B cell (primary cell): ENCODE measurements around the gene PARD3B. TPM values are rescaled to one million over a fixed set of nuclear protein-coding genes. Genes with fewer than 3 reads are reported as not detected.

Experiments
- ATAC-seq: fragments of 200-7000 bp; cut with Tn5 transposase; one replicate; pipeline ENCODE4 v1.10.0; 2021; ENCODE audit warnings: low read depth, mild to moderate bottlenecking, moderate number of reproducible peaks, moderate library complexity
- CTCF ChIA-PET: fragments of 350-600 bp; sonication (Branson Sonifier 250); formaldehyde crosslinking; loops from one replicate; lab custom pipeline; 2021; ENCODE audit warnings: antibody characterized with exemption, inconsistent platforms; lab: Charles Lee
- POLR2A ChIA-PET: fragments of 350-600 bp; sonication (Branson Sonifier 250); formaldehyde crosslinking; loops from one replicate; lab custom pipeline; 2021; ENCODE audit warnings: antibody characterized with exemption; lab: Charles Lee
- DNase-seq: peaks from one replicate; pipeline ENCODE4 v3.0.0; 2013
- H2AFZ ChIP-seq: 2 replicates; pipeline ENCODE4 v1.6.1; 2012; ENCODE audit warnings: mild to moderate bottlenecking, low read depth, low read length; ENCODE audit not compliant: insufficient read depth, poor library complexity, severe bottlenecking
- H3K27ac ChIP-seq, 2 donors: 1 replicate in 1 of 2; 2 replicates in 1 of 2; pipeline ENCODE4 v1.5.1; 2012 to 2013; ENCODE audit warnings: low read length in 2 of 2, mild to moderate bottlenecking in 2 of 2, moderate library complexity in 1 of 2
- H3K27me3 ChIP-seq, 4 experiments: fragments of 200-600 bp in 1 of 4; sonication (generic) in 1 of 4; replicated peaks in 1 of 4; 1 replicate in 2 of 4; 2 replicates in 2 of 4; pipeline versions ENCODE4 v1.6.1 to v1.7.0; 2013 to 2016; ENCODE audit warnings: low read length in 3 of 4, mild to moderate bottlenecking in 2 of 4, mixed read lengths in 1 of 4, moderate library complexity in 1 of 4; ENCODE audit not compliant: insufficient read depth in 4 of 4, control insufficient read depth in 3 of 4; ENCODE audit errors: control extremely low read depth in 1 of 4
- H3K36me3 ChIP-seq, 2 experiments: replicated peaks in 1 of 2; 1 replicate in 1 of 2; 2 replicates in 1 of 2; pipeline versions ENCODE4 v1.6.1 to v1.7.1; 2013; ENCODE audit warnings: low read length in 1 of 2; ENCODE audit not compliant: insufficient read depth in 2 of 2, control insufficient read depth in 1 of 2; ENCODE audit errors: control extremely low read depth in 1 of 2, extremely low read depth in 1 of 2
- H3K4me1 ChIP-seq, 2 donors: fragments of 200-600 bp in 1 of 2; sonication (generic) in 1 of 2; 1 replicate in 1 of 2; 2 replicates in 1 of 2; pipeline versions ENCODE4 v1.5.1 to v1.6.1; 2013 to 2017; ENCODE audit warnings: low read length in 2 of 2; ENCODE audit not compliant: control insufficient read depth in 2 of 2, insufficient read depth in 2 of 2
- H3K4me2 ChIP-seq: replicated peaks from 2 replicates; pipeline ENCODE3; 2012; ENCODE audit warnings: mild to moderate bottlenecking, low read depth, low read length; ENCODE audit not compliant: poor library complexity, severe bottlenecking
- H3K4me3 ChIP-seq, 5 experiments: fragments of 200-600 bp in 1 of 5; sonication (generic) in 1 of 5; 1 replicate in 3 of 5; 2 replicates in 2 of 5; pipeline versions ENCODE4 v1.5.1 to v1.7.0; 2011 to 2016; ENCODE audit warnings: low read length in 4 of 5, mild to moderate bottlenecking in 4 of 5, low read depth in 2 of 5, control low read depth in 1 of 5, moderate library complexity in 1 of 5; ENCODE audit not compliant: insufficient read depth in 1 of 5; ENCODE audit errors: control extremely low read depth in 1 of 5, extremely low read depth in 1 of 5
- H3K79me2 ChIP-seq: fragments of 200-600 bp; sonication (generic); one replicate; pipeline ENCODE4 v1.6.0; 2016; ENCODE audit warnings: low read length; ENCODE audit not compliant: control insufficient read depth, insufficient read depth
- H3K9ac ChIP-seq: fragments of 200-600 bp; sonication (generic); 2 replicates; pipeline ENCODE4 v1.6.1; 2017; ENCODE audit warnings: mild to moderate bottlenecking, low read length, moderate library complexity
- H3K9me3 ChIP-seq, 3 donors: one replicate each; pipeline versions ENCODE4 v1.6.1 to v1.7.1; 2013; ENCODE audit warnings: low read length in 2 of 3; ENCODE audit not compliant: control insufficient read depth in 2 of 3, insufficient read depth in 1 of 3; ENCODE audit errors: control extremely low read depth in 1 of 3
- H4K20me1 ChIP-seq: 2 replicates; pipeline ENCODE4 v1.6.0; 2012; ENCODE audit warnings: mild to moderate bottlenecking, low read length; ENCODE audit not compliant: insufficient read depth, control insufficient read depth, poor library complexity, severe bottlenecking
- H3K27ac Mint-ChIP-seq: one replicate; pipeline ENCODE4 v1.8.0; 2021; ENCODE audit warnings: mixed read lengths
- H3K27me3 Mint-ChIP-seq: one replicate; pipeline ENCODE4 v1.8.0; 2021; ENCODE audit warnings: mixed read lengths
- H3K4me1 Mint-ChIP-seq: one replicate; pipeline ENCODE4 v1.8.0; 2021; ENCODE audit warnings: mixed read lengths
- H3K4me3 Mint-ChIP-seq: one replicate; pipeline ENCODE4 v1.8.0; 2021; ENCODE audit warnings: mixed read lengths
- H3K9me3 Mint-ChIP-seq: one replicate; pipeline ENCODE4 v1.8.0; 2022; ENCODE audit warnings: mixed read lengths; ENCODE audit not compliant: insufficient read depth
- EZH2 ChIP-seq: IDR thresholded peaks from 2 replicates; pipeline ENCODE4 v1.6.1; 2012; ENCODE audit warnings: borderline replicate concordance, low read depth, mild to moderate bottlenecking, moderate library complexity, low read length; ENCODE audit not compliant: insufficient read depth, poor library complexity, severe bottlenecking
- WGBS: methylation state at CpG from one replicate; pipeline ENCODE4 v1.1.5; 2013; ENCODE audit warnings: missing lambda C conversion rate; ENCODE audit not compliant: insufficient coverage; 5-methylcytosine and 5-hydroxymethylcytosine counted together
- intact Hi-C: fragments of 100-400 bp; cut with micrococcal nuclease; formaldehyde crosslinking; loops from one replicate; pipeline ENCODE4 v1.10.0; 2022
- polyA plus RNA-seq: library from polyadenylated mRNA; depleted of rRNA; stranded (reverse); fragments of >200 nt; gene quantifications from 2 replicates; pipeline ENCODE4 v1.2.3, GENCODE V29; 2012
- total RNA-seq, 2 donors: library from RNA; stranded (reverse); fragments of 120-200 nt in 1 of 2; gene quantifications; 1 replicate in 1 of 2; 2 replicates in 1 of 2; pipeline versions ENCODE4 v1.2.3 to v1.2.4, GENCODE V29; 2013 to 2022
- TF ChIP-seq, protein P1 (sequence below): fragments of 200-600 bp; IDR thresholded peaks from one replicate; pipeline ENCODE4 v1.8.0; 2022; ENCODE audit warnings: antibody characterized with exemption, mild to moderate bottlenecking

The PARD3B gene
- total and polyA plus RNA-seq, 2 donors (not counting 1 experiment from before 2014, with no cell fraction given) = not detected

DNA sequence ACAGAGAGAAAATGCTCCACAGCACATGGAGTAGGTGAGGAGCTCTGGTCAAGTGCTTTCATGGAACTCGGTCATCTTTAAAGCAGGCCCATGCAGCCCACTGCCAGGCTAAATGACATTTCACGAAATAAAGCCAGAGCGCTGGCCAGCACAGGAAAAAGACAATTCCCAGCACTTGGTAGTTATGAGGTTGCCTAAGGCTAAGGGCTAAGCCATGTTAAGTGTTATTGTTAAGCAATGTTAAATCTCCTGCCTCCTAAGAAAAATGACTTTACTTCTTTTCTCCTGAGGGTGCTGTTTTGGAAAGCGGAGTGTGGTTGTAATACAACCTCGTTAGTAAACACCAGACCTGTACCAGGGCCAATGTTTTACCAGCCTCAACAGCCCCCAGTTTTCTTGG is 1011.1 kb downstream of the PARD3B start:
- H3K4me1 ChIP-seq = no peaks in the 10 kb centered on the region
- H3K9me3 Mint-ChIP-seq = no peaks in the 10 kb centered on the region
- POLR2A ChIA-PET = no interaction called here
- DNase-seq (no peak), ATAC-seq (no peak)
- intact Hi-C loops = no loop called here
- H3K79me2 ChIP-seq = no peaks in the 10 kb centered on the region
- H3K27me3 ChIP-seq = no peaks in the 10 kb centered on the region
- H3K9ac ChIP-seq = no peak overlapping the region
- no peak overlapping the region for H3K27ac ChIP-seq
- no peak for TF ChIP-seq EZH2
- TF ChIP-seq, protein P1, sequence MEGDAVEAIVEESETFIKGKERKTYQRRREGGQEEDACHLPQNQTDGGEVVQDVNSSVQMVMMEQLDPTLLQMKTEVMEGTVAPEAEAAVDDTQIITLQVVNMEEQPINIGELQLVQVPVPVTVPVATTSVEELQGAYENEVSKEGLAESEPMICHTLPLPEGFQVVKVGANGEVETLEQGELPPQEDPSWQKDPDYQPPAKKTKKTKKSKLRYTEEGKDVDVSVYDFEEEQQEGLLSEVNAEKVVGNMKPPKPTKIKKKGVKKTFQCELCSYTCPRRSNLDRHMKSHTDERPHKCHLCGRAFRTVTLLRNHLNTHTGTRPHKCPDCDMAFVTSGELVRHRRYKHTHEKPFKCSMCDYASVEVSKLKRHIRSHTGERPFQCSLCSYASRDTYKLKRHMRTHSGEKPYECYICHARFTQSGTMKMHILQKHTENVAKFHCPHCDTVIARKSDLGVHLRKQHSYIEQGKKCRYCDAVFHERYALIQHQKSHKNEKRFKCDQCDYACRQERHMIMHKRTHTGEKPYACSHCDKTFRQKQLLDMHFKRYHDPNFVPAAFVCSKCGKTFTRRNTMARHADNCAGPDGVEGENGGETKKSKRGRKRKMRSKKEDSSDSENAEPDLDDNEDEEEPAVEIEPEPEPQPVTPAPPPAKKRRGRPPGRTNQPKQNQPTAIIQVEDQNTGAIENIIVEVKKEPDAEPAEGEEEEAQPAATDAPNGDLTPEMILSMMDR = no peak
- H3K4me3 Mint-ChIP-seq = no peak overlapping the region
- 91% methylated on average over 1 of the region's 5 CpGs for WGBS
- no peak overlapping the region for H3K4me3 ChIP-seq
- no peaks in the 10 kb centered on the region for H3K4me1 Mint-ChIP-seq
- H3K9me3 ChIP-seq = peaks cover 0 to under 1% (median 0%) of the 10 kb centered on the region in 3 donors
- H4K20me1 ChIP-seq = no peaks in the 10 kb centered on the region
- peaks cover 11% of the 10 kb centered on the region for H3K27me3 Mint-ChIP-seq
- CTCF ChIA-PET = no interaction called here
- H3K36me3 ChIP-seq = no peaks in the 10 kb centered on the region
- no peak overlapping the region for H3K27ac Mint-ChIP-seq
- no peak overlapping the region for H2AFZ ChIP-seq
- no peak overlapping the region for H3K4me2 ChIP-seq

- no peaks in the 10 kb centered on the region for H3K27me3 ChIP-seq
- TF ChIP-seq, protein P1 = no peak
- no peak for TF ChIP-seq EZH2
- H3K4me1 ChIP-seq = no peaks in the 10 kb centered on the region
- 96% methylated on average over 15 of the region's 18 CpGs for WGBS
- CTCF ChIA-PET = no interaction called here
- H3K36me3 ChIP-seq = no peaks in the 10 kb centered on the region
- no peaks in the 10 kb centered on the region for H3K9me3 Mint-ChIP-seq
- no peak overlapping the region for H3K4me3 Mint-ChIP-seq
- no peak overlapping the region for H3K9ac ChIP-seq
- ATAC-seq (no peak), DNase-seq (no peak)
- no peaks in the 10 kb centered on the region for H3K79me2 ChIP-seq
- H3K27ac ChIP-seq = no peak overlapping the region
- intact Hi-C loops = no loop called here
- H3K4me1 Mint-ChIP-seq = no peaks in the 10 kb centered on the region
- H3K27ac Mint-ChIP-seq = no peak overlapping the region
- peaks cover 11% of the 10 kb centered on the region for H3K27me3 Mint-ChIP-seq
- no peak overlapping the region for H3K4me2 ChIP-seq
- H3K4me3 ChIP-seq = no peak overlapping the region
- H2AFZ ChIP-seq = no peak overlapping the region
- POLR2A ChIA-PET = no interaction called here
- H3K9me3 ChIP-seq = no peaks in the 10 kb centered on the region
- no peaks in the 10 kb centered on the region for H4K20me1 ChIP-seq
These were observed 1011.7 kb downstream of the PARD3B start for GRCh38 chr2:205556841-205557539.
